HG02870 (cell line): Measurements from ENCODE around the gene INPP5F.
"Not testable (repeated sequence)": the region's sequence is repeated elsewhere in the genome, so short reads cannot be mapped to it uniquely, and the experiment has no call there.

Experiments used
- ATAC-seq: cut with Tn5 transposase; IDR thresholded peaks from one replicate; pipeline ENCODE4 v1.9.1; 2021; ENCODE audit warnings: mild to moderate bottlenecking, moderate library complexity; ENCODE audit not compliant: unreplicated experiment

Gene INPP5F

GRCh38 chr10:119860866-119861607 is 135.2 kb downstream of the INPP5F start:
- peak; percentile 58 for ATAC-seq

GRCh38 chr10:119862524-119862923 is 136.7 kb downstream of the INPP5F start:
- ATAC-seq: no peak

DNA sequence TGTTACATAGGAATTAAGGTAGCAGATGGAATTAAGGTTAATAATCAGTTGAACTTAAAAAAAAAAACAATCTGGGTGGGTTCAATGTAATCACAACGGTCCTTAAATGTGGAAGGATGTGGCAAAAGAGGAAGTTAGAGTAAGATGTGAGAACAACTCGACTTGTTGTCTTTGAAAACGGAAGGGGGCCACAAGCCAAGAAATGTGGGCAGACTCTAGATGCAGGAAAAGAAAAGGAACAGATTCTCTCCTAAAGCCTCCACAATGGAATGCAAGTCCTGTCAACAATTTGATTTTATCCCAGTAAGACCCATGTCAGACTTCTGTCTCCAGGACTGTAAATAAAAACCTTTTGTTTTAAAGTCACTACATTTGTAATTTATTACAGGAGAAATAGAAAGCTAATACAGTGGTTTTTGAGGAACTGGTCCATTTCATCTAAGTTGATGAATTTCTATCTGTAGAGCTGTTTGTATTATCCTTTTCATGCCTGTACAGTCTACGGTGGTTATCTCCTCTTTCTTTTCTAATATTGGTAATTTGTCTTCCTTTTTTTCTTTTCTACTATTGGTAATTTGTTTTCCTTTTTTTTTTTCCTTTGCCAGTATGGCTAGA is 138.2 kb downstream of the INPP5F start:
- ATAC-seq: no peak

- ATAC-seq: no peak
Measured at GRCh38 chr10:119865699-119866240, 139.9 kb downstream of the INPP5F start.

- ATAC-seq: no peak
Measured at GRCh38 chr10:119867317-119867716, 141.5 kb downstream of the INPP5F start.

GRCh38 chr10:119869398-119869797 is 143.5 kb downstream of the INPP5F start:
- not testable (repeated sequence) for ATAC-seq

- ATAC-seq: peak; percentile 23
Measured at GRCh38 chr10:119871881-119872609, 146.2 kb downstream of the INPP5F start.

DNA sequence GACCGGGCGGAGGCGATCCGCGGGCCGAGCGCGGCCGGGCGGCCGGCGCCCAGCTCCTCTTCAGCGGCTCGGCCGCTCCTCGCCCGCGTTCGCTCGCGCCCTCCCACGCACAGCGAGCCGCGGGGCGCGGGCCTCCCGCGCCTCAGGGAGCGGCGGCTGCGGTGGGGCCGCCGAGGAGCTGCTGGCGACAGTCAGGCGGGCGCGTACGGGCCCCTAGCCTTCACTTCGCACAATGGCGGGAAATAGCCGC is 146.7 kb downstream of the INPP5F start, which contains the start of gene MCMBP:
Gene MCMBP, minus strand, starts transcription at position 234 of the 250 bp plus-strand sequence. CDS start 259 bp downstream, outside the sequence.
- ATAC-seq: peak; percentile 7

DNA sequence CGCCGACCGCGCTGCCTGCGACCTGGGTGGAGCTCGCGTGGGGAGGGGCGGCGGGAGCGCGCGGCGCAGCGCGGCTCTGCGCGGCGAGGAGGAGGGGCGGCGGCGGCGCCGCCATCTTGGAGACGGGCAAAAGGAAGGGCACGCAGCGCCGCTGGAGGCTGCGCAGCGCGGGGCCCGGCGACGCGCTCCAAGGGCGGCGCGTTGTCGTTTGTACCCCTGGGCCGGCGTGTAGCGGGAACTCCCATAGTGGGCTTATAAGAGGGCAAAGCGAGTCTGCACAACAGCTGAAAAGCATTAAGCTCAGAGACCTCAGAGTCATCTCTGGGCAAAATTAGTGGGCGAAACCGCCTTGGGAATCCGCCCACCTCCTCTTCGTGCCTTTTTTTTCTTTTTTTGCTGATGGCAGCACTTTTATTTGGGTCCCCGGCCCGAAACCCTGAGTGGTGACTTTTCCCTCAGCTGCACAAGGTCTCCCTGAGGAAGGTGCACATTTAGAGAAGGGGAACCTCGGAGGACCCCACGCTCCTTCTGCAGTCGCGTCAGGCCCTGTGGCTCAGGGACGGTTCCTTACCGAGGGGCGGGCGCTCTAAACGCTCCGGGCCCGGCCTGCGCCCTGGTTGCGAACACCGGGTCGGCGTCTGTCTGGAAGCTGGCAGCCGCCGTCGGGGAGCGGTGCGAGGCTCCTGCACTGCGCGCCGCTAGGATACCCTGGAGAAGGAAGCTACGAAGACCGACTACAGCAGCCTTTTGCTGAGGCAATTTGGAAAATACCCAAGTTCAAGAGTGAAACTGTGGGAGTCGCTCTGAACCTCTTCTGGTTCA is 147.2 kb downstream of the INPP5F start:
- peak; percentile 78 for ATAC-seq

DNA sequence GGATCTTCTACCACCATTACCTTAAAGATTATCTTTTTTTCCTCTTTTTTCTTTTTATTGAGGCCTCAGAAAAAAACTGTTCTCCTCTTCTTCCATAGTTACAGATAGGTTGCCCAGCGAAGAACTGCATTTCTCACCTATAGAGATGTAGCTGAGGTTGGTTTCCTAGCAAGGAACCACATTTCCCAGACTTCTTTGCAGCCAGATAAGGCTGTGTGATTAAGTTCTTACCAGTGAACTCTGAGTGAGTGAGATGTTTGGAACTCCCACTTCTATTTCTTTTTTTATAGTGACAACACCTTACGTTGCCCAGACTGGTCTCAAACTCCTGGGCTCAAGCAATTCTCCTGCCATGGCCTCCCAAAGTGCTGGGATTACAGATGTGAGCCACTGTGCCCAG is 152.7 kb downstream of the INPP5F start:
- ATAC-seq: no peak
